Liver (tissue), 9 donors: ENCODE data around the gene P4HB. TPM values are rescaled to one million over a fixed set of nuclear protein-coding genes. Genes with fewer than 3 reads are reported as not detected.

Source experiments
- DNase-seq: peaks from one replicate; pipeline ENCODE4 v3.0.0-alpha.2; 2017; ENCODE audit warnings: low spot score
- H3K27ac ChIP-seq, 2 donors: one replicate each; pipeline ENCODE4 v1.7.0; 2013; ENCODE audit warnings: inconsistent platforms in 2 of 2, low read length in 2 of 2, control low read depth in 1 of 2, low read depth in 1 of 2, mild to moderate bottlenecking in 1 of 2
- H3K27me3 ChIP-seq, 4 donors: one replicate each; pipeline versions ENCODE4 v1.6.1 to v1.7.0; 2013; ENCODE audit warnings: low read length in 3 of 4, inconsistent platforms in 1 of 4, mild to moderate bottlenecking in 1 of 4, moderate library complexity in 1 of 4; ENCODE audit not compliant: control insufficient read depth in 4 of 4, insufficient read depth in 4 of 4
- H3K36me3 ChIP-seq, 4 donors: one replicate each; pipeline versions ENCODE4 v1.6.1 to v1.7.0; 2013; ENCODE audit warnings: low read length in 3 of 4, mild to moderate bottlenecking in 3 of 4, low read depth in 1 of 4, moderate library complexity in 1 of 4; ENCODE audit not compliant: control insufficient read depth in 4 of 4, insufficient read depth in 3 of 4
- H3K4me1 ChIP-seq, 4 donors: one replicate each; pipeline versions ENCODE4 v1.6.1 to v1.7.0; 2013; ENCODE audit warnings: low read length in 3 of 4, mild to moderate bottlenecking in 3 of 4, moderate library complexity in 1 of 4; ENCODE audit not compliant: control insufficient read depth in 4 of 4, insufficient read depth in 4 of 4
- H3K4me3 ChIP-seq, 3 donors: one replicate each; pipeline versions ENCODE4 v1.6.1 to v1.7.0; 2013; ENCODE audit warnings: low read length in 3 of 3, control low read depth in 1 of 3, low read depth in 1 of 3, mild to moderate bottlenecking in 1 of 3
- H3K9ac ChIP-seq, 2 donors: one replicate each; pipeline ENCODE4 v1.7.0; 2013; ENCODE audit warnings: low read length in 2 of 2, mild to moderate bottlenecking in 2 of 2, moderate library complexity in 2 of 2, control low read depth in 1 of 2, low read depth in 1 of 2
- H3K9me3 ChIP-seq, 4 donors: one replicate each; pipeline versions ENCODE4 v1.6.1 to v1.7.0; 2013; ENCODE audit warnings: low read length in 3 of 4; ENCODE audit not compliant: control insufficient read depth in 4 of 4
- EGR1 ChIP-seq, 2 donors: IDR thresholded peaks; 2 replicates each; pipeline ENCODE4 v1.6.1; 2016 to 2018; ENCODE audit warnings: antibody characterized with exemption in 2 of 2, low read depth in 2 of 2
- FOXA1 ChIP-seq: IDR thresholded peaks from 2 replicates; pipeline ENCODE4 v1.6.1; 2016; ENCODE audit warnings: antibody characterized with exemption
- FOXA2 ChIP-seq: IDR thresholded peaks from 2 replicates; pipeline ENCODE4 v1.6.1; 2016; ENCODE audit warnings: antibody characterized with exemption
- GABPA ChIP-seq, 2 donors: IDR thresholded peaks in 1 of 2; conservative IDR thresholded peaks in 1 of 2; 2 replicates each; pipeline ENCODE4 v1.6.1; 2016; ENCODE audit warnings: antibody characterized with exemption in 2 of 2, mild to moderate bottlenecking in 1 of 2, moderate library complexity in 1 of 2
- HNF4A ChIP-seq, 2 donors: conservative IDR thresholded peaks; 2 replicates each; pipeline ENCODE4 v1.6.1; 2016; ENCODE audit warnings: antibody characterized with exemption in 2 of 2, mild to moderate bottlenecking in 2 of 2
- JUND ChIP-seq, 2 donors: IDR thresholded peaks; 2 replicates each; pipeline ENCODE4 v1.6.1; 2016; ENCODE audit warnings: antibody characterized with exemption in 2 of 2
- NR2F2 ChIP-seq: IDR thresholded peaks from 2 replicates; pipeline ENCODE4 v1.6.1; 2016; ENCODE audit warnings: antibody characterized with exemption
- RXRA ChIP-seq, 2 donors: IDR thresholded peaks; 2 replicates each; pipeline ENCODE4 v1.6.1; 2017 to 2018; ENCODE audit warnings: antibody characterized with exemption in 2 of 2, mild to moderate bottlenecking in 1 of 2
- SP1 ChIP-seq: IDR thresholded peaks from 2 replicates; pipeline ENCODE4 v1.6.1; 2018; ENCODE audit warnings: antibody characterized with exemption, mild to moderate bottlenecking
- YY1 ChIP-seq: IDR thresholded peaks from 2 replicates; pipeline ENCODE4 v1.6.1; 2016; ENCODE audit warnings: antibody characterized with exemption, mild to moderate bottlenecking
- WGBS: extraction: QIAGEN DNeasy Blood & Tissue Kit; methylation state at CpG from one replicate; pipeline ENCODE4 v1.1.7; 2013; 5-methylcytosine and 5-hydroxymethylcytosine counted together
- polyA plus RNA-seq, 2 donors: library from polyadenylated mRNA; stranded (reverse) in 1 of 2; unstranded in 1 of 2; fragments of 200-250 nt in 1 of 2; fragments of >200 nt in 1 of 2; fragmentation: Nextera tagmentation in 1 of 2; extraction: Ambion mirVana in 1 of 2; gene quantifications; one replicate each; pipeline versions ENCODE4 v1.2.1 to v1.2.3, GENCODE V29; 2013 to 2015
- total RNA-seq, 2 donors: library from RNA; depleted of rRNA; stranded (reverse); fragments of >200 nt; gene quantifications; one replicate each; pipeline ENCODE4 v1.2.3, GENCODE V29; 2014
- TF ChIP-seq, protein P1 (sequence below): fragments of 150-350 bp; IDR thresholded peaks from 2 replicates; pipeline ENCODE4 v1.5.1; 2017; ENCODE audit warnings: improper control_type of control experiment, low read depth, low read length; ENCODE audit not compliant: missing input control
- TF ChIP-seq, protein P2 (sequence below): IDR thresholded peaks from 2 replicates; pipeline ENCODE4 v1.6.1; 2016; ENCODE audit warnings: antibody characterized with exemption
- TF ChIP-seq, protein P3 (sequence below): IDR thresholded peaks from 2 replicates; pipeline ENCODE4 v1.6.1; 2016; ENCODE audit warnings: antibody characterized with exemption, mild to moderate bottlenecking
- donor health status: healthy.
- donor health status: healthy.
- donor health status: healthy.
- donor health status: healthy.
- donor health status: healthy.

Gene P4HB
- total and polyA plus RNA-seq, 4 donors, result 1,000 to 3,361 (median 1,576) TPM

DNA sequence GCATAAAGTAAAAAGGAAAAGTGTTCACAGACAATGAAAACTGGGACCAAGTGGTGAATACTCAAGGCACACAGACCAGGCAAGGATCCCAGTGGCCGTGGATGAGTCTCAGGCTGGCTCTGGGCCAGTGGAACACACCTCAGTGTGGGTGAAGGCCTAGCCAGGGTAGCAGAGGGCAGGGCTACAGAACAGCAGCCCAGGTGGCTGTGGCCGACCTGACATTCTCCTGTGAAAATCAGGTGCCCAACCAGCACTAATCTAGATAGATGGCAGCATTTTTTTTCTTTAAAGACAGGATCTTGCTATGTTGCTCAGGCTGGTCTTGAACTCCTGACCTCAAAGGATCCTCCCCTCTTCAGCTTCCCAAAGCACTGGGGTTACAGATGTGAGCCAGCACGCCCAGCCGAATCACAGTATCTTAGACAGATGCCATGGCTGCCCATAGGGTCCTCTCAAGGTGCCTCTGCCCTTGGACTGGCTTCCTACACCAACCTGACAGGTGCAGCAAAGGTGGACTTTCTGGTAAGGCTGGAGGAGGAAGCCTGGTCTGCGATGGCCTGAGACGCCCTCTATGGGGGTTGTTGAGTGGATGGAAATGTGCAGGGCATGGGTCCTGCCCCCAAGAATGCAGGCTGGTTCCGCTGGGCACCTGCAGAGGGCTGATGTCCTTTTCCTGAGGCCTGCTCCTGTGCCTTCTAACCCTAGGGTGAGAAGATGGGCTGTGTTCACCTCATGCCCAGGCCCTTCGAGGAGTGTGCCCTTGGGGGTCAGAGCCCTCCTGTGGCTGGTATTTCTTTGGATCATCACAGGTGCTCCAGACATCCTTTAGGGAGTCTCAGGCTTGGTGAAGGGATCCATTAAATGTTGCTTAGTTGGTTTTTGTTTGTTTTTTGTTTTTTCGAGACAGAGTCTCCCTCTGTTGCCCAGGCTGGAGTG, 3.8 kb upstream of the P4HB start:
- 79% methylated on average over 9 of the region's 9 CpGs for WGBS
- TF ChIP-seq HNF4A (conservative IDR thresholded peaks at IDR 0.05), result no peak
- TF ChIP-seq FOXA2, result no peak
- TF ChIP-seq, protein P1, sequence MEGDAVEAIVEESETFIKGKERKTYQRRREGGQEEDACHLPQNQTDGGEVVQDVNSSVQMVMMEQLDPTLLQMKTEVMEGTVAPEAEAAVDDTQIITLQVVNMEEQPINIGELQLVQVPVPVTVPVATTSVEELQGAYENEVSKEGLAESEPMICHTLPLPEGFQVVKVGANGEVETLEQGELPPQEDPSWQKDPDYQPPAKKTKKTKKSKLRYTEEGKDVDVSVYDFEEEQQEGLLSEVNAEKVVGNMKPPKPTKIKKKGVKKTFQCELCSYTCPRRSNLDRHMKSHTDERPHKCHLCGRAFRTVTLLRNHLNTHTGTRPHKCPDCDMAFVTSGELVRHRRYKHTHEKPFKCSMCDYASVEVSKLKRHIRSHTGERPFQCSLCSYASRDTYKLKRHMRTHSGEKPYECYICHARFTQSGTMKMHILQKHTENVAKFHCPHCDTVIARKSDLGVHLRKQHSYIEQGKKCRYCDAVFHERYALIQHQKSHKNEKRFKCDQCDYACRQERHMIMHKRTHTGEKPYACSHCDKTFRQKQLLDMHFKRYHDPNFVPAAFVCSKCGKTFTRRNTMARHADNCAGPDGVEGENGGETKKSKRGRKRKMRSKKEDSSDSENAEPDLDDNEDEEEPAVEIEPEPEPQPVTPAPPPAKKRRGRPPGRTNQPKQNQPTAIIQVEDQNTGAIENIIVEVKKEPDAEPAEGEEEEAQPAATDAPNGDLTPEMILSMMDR, result no peak
- no peak for TF ChIP-seq RXRA (IDR thresholded peaks at IDR 0.05)
- no peak for DNase-seq
- no peak overlapping the region for H3K4me3 ChIP-seq
- H3K4me1 ChIP-seq, result peaks cover 17 to 72% (median 53%) of the 10 kb centered on the region in 4 donors
- H3K9ac ChIP-seq, result no peak overlapping the region
- no peaks in the 10 kb centered on the region for H3K27me3 ChIP-seq
- H3K36me3 ChIP-seq, result peaks cover 0 to 6% (median 2%) of the 10 kb centered on the region in 4 donors
- H3K9me3 ChIP-seq, result no peaks in the 10 kb centered on the region
- peak overlapping the region; percentile 68 to 95 for H3K27ac ChIP-seq

DNA sequence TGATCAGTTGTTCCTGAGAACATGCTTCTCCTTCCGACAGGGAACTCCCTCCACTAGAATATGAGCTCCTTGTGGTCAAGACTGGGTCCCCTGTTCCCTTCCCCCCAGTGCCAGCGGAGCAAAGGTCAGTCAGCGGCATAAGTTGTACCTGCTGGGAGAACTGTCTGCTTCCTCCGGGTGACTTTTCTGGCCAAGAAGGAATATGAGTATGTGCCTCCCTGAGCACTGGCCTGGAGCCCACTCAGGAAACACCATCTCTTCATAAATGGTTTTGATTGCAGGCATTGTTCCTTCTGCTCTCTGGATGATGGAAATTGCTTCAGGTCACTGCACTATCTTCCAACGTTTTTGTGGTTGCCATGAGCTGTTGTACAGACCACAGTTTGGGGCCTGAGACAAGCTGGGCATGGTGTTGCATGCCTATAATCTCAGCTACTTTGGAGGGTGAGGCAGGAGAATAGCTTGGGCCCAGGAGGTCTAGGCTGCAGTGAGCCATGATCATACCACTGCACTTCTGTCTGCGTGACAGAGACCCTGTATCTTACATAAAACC, 2.9 kb upstream of the P4HB start:
- no peak for DNase-seq
- Histone ChIP-seq H3K4me3 (no peak overlapping the region), H3K36me3 (peaks cover 0 to 5% (median 0%) of the 10 kb centered on the region in 4 donors), H3K4me1 (peaks cover 17 to 74% (median 56%) of the 10 kb centered on the region in 4 donors), H3K27ac (peak overlapping the region; percentile 68 to 95), H3K9ac (peak overlapping the region in 1 of 2 donors; percentile 11), H3K9me3 (no peaks in the 10 kb centered on the region), H3K27me3 (no peaks in the 10 kb centered on the region)
- WGBS, result 56% methylated on average over 6 of the region's 6 CpGs
- TF ChIP-seq HNF4A (conservative IDR thresholded peaks at IDR 0.05), result peak; percentile 47 to 52
- peak in 1 of 2 donors; percentile 20 for TF ChIP-seq RXRA (IDR thresholded peaks at IDR 0.05)
- TF ChIP-seq JUND (IDR thresholded peaks at IDR 0.05), result no peak
- no peak for TF ChIP-seq GABPA (IDR thresholded peaks at IDR 0.05 in 1 of 2, conservative IDR thresholded peaks at IDR 0.05 in 1 of 2)

DNA sequence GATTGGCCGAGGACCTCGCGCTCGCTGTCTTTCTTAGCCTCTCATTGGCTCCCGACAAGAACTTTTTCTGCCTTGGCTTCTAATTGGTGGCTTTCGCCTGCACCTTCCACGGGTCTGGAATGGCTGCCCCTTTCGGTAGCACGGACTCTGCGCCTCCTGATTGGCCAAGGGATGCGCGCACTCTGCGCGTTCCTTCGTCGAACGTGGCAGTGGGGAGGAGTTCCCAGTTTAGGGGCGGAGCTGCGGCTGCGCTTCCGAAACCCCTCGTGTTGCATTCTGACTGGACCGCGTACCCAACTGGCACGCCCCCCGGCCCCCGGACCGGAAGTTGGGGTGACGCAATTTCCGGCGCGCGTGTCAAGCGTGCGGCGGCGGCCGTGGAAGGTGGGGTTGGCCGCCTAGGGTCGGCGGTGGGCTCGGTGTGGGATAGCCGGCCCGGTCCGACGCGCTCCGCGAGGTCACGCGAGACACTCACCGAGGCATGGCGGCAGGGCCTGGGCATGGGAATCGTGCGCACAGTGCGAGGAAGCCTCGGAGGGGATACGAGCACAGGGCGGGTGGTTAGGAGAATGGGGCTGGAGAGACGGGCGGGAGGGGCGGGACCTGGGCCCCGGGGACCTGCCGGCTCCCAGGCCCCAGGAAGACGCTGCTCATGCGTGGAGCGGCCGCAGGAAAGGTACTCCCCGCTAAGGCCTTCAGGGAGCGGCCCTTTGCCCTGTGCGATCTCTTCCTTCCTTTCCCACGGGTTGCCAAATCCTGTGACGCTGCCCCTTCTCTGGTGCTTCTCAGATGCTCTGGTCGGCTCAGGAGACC, 627 bp upstream of the P4HB start:
- Histone ChIP-seq H3K4me1 (peaks cover 10 to 59% (median 43%) of the 10 kb centered on the region in 4 donors), H3K27me3 (no peaks in the 10 kb centered on the region), H3K27ac (peak overlapping the region; percentile 94 to 95), H3K9ac (peak overlapping the region; percentile 58 to 97), H3K4me3 (peak overlapping the region; percentile 84 to 93 (median 86)), H3K9me3 (no peaks in the 10 kb centered on the region), H3K36me3 (peaks cover 2 to 12% (median 5%) of the 10 kb centered on the region in 4 donors)
- peak; percentile 99 for DNase-seq
- under 1% methylated on average over 74 of the region's 74 CpGs for WGBS
- TF ChIP-seq NR2F2 (peak; percentile 88), YY1 (peak; percentile 97), FOXA2 (peak; percentile 4), SP1 (peak; percentile 100), HNF4A (conservative IDR thresholded peaks at IDR 0.05) (peak; percentile 66 to 67), EGR1 (IDR thresholded peaks at IDR 0.05; ENCODE audit: low read depth in 2 of 2) (peak in 1 of 2 donors; percentile 17), FOXA1 (peak; percentile 6)
- TF ChIP-seq, protein P2, sequence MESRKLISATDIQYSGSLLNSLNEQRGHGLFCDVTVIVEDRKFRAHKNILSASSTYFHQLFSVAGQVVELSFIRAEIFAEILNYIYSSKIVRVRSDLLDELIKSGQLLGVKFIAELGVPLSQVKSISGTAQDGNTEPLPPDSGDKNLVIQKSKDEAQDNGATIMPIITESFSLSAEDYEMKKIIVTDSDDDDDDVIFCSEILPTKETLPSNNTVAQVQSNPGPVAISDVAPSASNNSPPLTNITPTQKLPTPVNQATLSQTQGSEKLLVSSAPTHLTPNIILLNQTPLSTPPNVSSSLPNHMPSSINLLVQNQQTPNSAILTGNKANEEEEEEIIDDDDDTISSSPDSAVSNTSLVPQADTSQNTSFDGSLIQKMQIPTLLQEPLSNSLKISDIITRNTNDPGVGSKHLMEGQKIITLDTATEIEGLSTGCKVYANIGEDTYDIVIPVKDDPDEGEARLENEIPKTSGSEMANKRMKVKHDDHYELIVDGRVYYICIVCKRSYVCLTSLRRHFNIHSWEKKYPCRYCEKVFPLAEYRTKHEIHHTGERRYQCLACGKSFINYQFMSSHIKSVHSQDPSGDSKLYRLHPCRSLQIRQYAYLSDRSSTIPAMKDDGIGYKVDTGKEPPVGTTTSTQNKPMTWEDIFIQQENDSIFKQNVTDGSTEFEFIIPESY, result no peak
- TF ChIP-seq, protein P3, sequence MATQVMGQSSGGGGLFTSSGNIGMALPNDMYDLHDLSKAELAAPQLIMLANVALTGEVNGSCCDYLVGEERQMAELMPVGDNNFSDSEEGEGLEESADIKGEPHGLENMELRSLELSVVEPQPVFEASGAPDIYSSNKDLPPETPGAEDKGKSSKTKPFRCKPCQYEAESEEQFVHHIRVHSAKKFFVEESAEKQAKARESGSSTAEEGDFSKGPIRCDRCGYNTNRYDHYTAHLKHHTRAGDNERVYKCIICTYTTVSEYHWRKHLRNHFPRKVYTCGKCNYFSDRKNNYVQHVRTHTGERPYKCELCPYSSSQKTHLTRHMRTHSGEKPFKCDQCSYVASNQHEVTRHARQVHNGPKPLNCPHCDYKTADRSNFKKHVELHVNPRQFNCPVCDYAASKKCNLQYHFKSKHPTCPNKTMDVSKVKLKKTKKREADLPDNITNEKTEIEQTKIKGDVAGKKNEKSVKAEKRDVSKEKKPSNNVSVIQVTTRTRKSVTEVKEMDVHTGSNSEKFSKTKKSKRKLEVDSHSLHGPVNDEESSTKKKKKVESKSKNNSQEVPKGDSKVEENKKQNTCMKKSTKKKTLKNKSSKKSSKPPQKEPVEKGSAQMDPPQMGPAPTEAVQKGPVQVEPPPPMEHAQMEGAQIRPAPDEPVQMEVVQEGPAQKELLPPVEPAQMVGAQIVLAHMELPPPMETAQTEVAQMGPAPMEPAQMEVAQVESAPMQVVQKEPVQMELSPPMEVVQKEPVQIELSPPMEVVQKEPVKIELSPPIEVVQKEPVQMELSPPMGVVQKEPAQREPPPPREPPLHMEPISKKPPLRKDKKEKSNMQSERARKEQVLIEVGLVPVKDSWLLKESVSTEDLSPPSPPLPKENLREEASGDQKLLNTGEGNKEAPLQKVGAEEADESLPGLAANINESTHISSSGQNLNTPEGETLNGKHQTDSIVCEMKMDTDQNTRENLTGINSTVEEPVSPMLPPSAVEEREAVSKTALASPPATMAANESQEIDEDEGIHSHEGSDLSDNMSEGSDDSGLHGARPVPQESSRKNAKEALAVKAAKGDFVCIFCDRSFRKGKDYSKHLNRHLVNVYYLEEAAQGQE, result peak; percentile 30
- TF ChIP-seq, protein P1, result peak; percentile 47
